T-helper 2 cell (primary cell): ENCODE results near the gene SOD1.
"Not testable (repeated sequence)": the region's sequence is repeated elsewhere in the genome, so short reads cannot be mapped to it uniquely, and the experiment has no call there.

Experiments
- DNase-seq, 5 experiments: peaks; one replicate each; pipeline versions ENCODE4 v3.0.0 to v3.0.0-alpha.2; 2012 to 2022
- total RNA-seq, 2 donors: gene quantifications; one replicate each; lab custom pipeline; 2026; lab: John Stamatoyannopoulos, UW

Gene SOD1
- 127 to 134 reads per million in 2 donors for total RNA-seq

DNA sequence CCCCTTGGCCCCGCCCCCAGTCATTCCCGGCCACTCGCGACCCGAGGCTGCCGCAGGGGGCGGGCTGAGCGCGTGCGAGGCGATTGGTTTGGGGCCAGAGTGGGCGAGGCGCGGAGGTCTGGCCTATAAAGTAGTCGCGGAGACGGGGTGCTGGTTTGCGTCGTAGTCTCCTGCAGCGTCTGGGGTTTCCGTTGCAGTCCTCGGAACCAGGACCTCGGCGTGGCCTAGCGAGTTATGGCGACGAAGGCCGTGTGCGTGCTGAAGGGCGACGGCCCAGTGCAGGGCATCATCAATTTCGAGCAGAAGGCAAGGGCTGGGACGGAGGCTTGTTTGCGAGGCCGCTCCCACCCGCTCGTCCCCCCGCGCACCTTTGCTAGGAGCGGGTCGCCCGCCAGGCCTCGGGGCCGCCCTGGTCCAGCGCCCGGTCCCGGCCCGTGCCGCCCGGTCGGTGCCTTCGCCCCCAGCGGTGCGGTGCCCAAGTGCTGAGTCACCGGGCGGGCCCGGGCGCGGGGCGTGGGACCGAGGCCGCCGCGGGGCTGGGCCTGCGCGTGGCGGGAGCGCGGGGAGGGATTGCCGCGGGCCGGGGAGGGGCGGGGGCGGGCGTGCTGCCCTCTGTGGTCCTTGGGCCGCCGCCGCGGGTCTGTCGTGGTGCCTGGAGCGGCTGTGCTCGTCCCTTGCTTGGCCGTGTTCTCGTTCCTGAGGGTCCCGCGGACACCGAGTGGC, at the start of gene SOD1:
Gene SOD1 (plus strand): TSS at position 158 of the 723 bp plus-strand sequence. CDS start 77 bp downstream, at position 235.
- peak; percentile 92 to 98 (median 94) for DNase-seq

DNA sequence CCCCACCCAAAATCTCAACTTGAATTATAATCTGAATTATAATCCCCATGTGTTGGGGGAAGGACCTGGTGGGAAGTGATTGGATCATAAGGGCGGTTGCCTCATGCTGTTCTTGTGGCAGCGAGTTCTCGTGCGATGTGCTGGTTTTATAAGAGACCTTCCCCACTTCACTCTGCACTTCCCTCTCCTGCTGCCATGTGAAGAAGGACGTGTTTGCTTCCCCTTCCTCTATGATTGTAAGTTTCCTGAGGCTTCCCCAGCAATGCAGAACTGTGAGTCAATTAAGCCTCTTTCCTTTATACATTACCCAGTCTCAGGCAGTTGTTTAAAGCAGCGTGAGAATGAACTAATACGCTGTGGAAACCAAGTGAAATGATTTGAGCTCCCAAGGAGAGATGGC, 48.0 kb upstream of the SOD1 start:
- DNase-seq = no peak

DNA sequence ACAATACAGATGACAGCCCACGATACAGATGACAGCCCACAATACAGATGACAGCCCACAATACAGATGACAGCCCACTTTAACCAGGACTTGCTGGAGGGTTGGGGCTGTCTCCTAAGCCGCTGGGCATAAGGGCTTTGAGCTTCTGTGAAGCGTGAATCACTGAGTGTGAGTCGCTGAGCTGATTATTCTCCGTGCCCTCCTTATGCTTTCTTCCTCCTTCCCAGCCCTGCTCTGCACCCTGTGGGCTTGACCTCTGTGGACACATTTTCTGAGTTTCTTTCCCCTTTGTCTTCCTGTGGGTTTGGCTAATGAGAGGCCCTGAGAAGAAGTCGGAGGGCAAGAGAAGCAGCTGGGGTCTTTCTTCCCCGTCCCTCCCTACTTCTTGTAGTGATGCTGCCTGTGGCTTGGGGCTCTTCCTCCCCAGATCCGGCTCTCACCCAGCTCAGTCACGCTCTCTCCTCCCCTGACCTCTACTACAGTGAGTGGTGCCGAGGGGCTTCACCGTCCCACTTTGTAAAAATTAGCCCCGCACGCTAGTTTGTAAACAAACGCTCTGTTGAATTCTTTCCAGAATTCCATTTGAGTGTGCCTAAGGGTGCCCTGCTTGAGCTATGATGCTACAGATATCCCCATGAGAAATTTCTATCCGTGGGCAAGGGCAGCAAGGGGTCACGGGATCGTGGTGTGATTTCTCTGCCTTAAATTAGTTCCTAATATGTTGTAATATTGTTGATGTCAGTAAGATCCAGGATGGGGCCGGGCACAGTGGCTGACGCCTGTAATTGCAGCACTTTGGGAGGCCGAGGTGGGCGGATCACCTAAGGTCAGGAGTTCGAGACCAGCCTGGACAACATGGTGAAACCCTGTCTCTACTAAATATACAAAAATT, 46.4 kb upstream of the SOD1 start:
- no peak for DNase-seq

DNA sequence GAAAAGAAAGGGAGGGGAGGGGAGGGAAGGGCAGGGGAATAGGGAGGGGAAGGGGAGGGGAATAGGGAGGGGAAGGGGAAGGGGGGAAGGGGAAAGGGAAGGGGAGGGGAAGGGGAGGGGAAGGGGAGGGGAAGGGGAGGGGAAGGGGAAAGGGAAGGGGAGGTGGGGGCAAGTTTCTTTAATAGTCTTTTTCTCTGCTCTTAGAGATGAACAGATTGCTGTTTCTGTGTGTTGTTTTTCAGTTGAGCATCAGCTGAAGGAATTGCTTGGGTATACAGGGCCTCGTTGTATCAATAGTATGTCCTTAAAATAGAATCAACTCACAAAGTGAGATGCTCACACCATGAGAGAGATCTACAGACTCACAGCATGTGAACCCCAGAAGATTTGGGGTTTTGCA, 44.8 kb upstream of the SOD1 start:
- DNase-seq = no peak

DNA sequence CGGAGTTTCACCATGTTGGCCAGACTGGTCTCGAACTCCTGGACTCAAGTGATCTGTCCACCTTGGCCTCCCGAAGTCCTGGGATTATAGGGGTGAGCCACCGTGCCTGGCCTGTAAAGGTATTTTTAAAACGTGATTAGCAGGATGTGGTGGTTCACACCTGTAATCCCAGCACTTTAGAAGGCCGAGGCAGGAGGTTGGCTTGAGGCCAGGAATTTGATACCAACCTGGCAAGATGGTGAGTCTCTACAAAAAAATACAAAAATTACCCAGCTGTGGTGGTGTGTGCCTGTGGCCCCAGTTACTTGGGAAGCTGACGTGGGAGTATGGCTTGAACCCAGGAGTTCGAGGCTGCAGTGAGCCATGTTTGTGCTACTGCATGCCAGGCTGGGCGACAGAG, 43.3 kb upstream of the SOD1 start:
- no peak for DNase-seq

DNA sequence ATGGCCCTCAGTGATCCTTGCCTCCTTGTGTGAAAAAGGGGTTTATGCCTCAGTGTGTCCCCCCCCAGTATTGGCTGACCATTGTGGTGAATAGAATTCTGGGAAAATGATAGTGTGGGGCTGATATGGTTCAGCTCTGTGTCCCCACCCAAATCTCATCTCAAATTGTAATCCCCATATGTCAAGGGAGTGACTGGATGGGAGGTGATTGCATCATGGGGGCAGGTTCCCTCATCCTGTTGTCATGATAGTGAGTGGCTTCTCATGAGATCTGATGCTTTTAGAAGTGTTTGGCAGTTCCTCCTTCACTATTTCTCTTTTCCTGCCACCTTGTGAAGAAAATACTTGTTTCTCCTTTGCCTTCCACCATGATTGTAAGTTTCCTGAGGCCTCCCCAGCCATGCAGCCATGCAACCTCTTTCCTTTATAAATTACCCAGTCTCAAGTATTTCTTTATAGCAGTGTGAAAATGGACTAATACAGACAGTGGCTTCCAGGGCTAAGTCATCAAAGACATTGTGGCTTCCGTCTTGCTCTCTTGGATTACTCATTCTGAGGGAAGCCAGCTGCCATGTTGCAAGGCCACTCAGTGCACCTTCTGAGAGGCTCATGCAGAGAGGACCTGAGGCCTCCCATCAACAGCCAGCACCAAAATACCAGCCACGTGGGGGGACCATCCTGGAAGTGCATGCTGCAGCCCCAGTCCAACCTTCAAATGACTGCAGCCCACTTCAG, 40.6 kb upstream of the SOD1 start:
- peak in 1 of 5 experiments; percentile 24 for DNase-seq

DNA sequence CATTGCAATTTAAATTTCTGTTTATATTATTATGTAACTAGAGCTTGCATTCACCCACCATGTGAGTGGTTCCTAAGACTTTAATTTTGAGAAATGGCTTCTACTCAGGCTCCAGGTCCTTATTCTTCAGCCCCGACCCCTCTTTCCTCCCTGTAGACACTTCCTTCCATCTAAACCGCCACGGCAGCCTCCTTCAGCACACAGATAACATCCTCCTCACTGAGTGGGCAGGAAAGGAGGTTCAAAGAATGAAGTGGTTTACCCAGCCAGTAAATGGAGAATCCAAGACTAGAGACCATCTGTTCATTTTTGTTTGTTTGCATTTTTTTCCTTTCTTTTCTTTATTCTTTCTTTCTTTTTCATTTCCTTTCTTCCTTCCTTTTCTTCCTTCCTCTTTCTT, 37.1 kb upstream of the SOD1 start:
- DNase-seq = peak in 1 of 5 experiments; percentile 13

DNA sequence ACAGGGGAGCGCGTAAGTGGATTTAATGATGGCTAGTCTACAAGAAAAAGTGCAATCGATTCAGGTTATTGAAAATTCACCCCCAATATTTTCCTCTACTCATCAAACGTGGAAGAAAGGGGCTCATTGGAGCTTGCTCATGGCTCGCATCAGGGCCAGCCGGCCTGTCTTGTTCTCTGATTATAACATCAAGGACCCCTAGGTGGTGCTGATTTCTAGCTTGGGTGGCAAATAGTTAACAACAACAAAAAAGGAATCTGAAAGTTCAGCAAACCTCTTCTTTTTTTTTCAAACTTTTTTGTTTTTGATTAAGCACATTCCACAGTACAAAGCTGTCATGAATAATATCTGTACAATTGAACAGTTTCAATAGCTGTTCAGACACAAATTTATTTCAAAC, 35.8 kb upstream of the SOD1 start:
- DNase-seq = no peak

DNA sequence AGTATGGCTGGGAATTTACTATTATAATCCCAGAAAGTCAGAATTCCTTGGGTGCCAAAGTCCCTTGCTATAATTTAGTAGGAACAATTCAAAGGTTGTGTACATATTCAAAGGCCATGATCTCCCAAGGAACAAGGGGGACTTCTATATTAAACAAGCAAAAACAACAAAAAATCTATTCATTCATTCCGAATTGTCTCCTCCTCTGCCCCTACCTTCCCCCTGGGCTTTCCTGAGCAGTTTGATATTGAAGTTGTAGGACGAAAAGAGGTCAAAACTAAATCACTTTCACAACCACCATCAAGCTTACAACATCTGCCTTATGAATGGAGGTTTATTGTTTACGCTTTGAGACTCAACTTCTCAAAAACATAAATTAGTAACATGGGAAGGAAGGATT, 35.3 kb upstream of the SOD1 start:
- no peak for DNase-seq

DNA sequence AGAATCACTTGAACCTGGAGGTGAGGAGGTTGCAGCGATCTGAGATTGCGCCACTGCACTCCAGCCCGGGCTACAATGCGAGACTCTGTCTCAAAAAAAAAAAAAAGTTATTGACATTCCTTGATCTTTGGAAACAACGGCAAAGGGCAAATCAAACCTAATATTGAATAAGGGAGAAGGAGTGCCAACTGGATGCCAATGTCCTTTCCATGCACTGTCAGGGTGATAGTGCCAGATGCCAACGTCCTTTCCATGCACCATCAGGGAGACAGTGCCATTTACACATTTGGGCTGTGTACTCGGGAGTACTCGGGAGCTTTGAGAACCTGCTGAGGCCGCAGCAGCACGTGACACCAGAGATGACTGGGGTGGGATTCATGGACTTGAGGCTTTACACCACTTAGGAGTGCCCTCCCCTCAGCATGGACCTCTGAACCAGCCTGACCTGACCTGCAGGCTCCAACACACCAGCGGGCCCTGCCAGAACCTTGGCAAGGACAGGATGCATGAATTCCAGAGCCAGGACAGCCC, 34.5 kb upstream of the SOD1 start:
- DNase-seq = no peak

DNA sequence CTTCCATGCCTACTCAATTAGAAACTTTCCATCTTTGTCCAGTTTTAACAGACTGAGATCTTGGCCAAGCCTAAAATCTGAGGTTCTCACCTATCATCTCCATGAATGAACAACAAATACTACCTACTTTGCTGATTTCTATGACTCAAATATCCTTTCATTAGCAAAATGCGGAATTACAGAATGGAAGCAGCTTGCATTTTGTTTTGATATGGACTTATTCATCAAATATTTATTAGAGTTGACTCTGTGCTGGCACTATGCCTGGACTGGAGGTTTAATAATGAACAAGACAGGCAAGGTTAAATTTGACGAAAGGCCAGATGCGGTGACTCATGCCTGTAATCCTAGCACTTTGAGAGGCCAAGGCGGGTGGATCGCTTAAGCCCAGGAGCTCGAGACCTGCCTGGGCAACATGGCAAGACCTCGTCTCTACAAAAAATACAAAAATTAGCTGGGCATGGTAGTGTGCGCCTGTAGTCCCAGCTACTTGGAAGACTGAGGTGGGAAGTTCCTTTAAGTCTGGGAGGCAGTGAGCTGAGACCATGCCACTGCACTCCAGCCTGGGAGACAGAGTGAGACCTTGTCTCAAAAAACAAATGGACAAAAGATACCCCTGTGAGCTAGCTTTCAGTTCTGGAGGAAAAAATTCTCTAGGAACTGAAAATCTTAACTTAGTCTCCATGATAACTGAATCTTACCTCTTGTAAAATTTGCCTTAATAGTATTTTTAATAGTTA, 29.4 kb upstream of the SOD1 start:
- no peak for DNase-seq

DNA sequence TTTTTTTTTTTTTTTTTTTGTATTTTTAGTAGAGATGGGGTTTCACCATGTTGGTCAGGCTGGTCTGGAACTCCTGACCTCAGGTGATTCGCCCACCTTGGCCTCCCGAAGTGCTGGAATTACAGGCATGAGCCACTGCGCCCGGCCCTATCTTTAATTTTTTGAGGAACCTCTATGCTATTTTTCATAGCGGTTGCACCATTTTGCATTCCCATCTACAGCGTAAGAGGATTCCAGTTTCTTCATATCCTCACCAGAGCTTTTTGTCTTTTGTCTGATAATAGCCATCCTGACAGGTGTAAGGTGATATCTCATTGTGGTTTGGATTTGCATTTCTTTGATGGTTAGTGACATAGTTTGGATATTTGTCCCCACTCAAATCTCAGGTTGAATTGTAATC, 27.6 kb upstream of the SOD1 start:
- DNase-seq = not testable (repeated sequence)

DNA sequence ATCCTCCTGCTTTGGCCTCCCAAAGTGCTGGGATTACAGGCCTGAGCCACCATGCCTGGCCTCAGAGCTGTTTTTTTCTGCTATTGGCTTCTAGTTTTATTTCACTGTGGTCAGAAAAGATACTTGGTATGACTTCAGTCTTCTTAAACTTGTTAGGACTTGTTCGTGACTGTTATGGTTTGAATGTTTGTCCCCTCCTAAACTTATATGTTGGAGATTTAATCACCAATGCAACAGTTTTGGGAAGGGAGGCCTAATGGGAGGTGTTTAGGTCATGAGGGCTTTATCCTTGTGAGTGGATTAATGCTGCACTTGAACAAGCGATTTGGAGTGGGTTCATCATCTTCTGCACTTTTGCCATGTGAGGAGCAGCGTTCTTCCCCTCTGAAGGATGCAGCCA, 24.5 kb upstream of the SOD1 start:
- DNase-seq = no peak

DNA sequence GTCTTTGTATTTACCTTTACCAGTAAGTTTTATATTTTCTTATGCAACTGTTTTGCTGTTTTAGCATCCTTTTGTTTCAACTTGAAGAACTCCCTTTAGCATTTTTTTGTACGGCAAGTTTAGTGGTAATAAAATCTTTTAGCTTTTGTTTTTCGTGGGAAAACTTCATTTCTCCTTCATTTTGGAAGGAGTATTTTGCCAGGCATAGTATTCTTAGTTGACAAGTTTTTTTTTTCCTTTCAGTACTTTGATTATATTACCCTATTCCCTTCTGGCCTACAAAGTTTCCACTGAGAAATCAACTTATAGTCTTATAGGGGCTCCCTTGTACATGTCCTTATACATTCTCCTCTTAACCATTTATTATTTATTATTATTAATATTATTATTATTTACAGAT, 22.6 kb upstream of the SOD1 start:
- no peak for DNase-seq

DNA sequence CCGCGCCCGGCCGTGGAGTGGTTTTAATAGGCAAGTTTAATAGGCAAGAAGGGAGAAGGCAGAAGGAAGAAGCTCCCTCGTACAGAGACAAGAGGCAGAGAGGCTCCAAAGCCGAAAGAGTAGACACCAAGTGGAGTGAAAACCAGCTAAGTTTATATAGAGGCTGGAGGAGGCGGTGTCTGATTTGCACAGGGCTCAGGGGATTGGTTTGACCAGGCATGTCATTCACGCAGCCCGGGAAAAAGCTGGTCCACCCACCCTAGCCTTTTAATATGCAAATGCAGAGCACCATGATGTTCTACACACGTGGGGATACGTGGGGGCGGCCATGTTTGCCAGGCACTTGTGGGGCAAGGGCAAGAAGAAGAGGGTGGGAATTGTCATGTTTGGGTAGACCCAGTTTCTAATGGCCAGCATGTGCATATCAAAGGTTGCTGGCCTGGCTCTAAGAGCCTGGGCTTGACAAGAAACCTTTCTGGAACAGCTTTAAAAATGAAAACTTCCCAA, 18.0 kb upstream of the SOD1 start:
- DNase-seq = no peak

DNA sequence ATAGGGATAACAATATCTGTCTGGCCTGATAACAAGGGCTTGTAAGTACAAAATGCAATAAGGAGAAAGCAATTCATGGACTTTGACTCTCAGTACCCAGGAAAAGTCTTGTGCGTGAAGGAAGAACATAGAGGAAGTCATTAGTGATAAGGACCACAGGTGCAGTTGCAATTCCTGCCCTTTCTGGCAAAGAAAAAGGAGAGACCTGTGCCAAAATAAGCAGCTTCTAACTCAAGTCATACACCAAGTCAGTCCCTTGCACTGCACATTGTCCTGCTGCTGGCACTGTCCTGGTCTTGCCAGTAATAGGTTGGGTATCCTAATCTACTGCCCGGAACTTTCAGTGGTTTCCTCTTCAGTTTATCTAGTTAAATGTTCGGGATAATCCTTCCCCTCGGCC, 14.8 kb upstream of the SOD1 start:
- no peak for DNase-seq

DNA sequence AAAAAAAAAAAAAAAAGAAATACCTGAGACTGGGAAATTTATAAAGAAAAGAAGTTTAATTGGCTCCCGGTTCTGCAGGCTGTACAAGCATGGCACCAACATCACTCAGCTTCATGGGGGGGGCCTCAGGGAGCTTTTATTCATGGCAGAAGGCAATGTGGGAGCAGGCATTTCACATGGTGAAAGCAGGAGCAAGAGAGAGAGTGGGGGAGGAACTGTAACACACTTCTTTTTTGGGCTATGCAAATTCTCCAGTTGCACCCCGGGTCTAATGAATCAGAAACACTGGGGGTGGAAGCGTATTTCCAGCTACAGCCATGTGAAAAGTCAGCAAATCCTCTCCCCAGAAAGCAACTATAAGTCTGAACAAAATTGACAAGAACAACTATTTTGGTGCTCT, 11.8 kb upstream of the SOD1 start:
- DNase-seq = no peak

DNA sequence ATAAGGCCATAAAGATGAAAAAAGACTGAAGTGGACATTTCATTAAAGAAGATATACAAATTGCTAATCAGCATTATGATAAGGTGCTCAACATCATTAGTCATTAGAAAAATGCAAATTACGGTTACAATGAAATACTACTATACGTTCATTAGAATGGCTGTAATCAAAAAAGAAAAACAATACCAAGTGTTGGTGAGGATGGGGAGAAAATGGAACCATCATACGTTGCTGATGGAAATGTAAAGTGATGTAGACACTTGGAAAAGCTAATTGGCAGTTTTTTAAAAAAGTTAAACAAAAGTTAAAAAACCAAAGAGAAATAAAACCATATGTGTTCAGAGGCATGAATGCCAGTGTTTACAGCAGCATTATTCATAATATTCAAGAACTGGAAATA, 8.6 kb upstream of the SOD1 start:
- DNase-seq = no peak

DNA sequence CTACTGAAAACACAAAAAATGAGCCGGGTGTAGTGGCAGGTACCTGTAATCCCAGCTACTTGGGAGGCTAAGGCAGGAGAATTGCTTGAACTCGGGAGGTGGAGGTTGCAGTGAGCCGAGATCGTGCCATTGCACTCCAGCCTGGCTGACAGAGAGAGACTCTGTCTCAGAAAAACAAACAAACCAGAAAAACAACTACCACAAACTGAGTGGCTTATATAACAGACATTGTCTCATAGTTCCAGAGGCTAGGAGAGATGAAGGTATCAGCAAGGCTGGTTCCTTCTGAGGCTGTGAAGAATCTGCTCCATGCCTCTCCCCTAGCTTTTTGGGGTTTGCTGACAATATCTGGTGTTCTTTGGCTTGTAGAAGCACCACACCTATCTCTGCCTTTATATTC, 8.0 kb upstream of the SOD1 start:
- not testable (repeated sequence) for DNase-seq

DNA sequence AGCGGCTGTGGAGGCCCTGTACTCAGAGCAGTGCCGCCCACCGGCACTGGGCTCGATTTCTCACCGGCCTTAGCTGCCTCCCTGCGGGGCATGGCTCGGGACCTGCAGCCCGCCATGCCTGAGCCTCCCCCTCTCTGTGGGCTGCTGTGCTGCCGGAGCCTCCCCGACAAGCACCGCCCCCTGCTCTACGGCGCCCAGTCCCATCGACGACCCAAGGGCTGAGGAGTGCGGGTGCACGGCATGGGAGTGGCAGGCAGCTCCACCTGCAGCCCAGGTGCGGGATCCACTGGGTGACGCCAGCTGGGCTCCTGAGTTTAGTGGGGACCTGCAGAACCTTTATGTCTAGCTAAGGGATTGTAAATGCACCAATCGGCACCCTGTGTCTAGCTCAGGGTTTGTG, 5.2 kb upstream of the SOD1 start:
- DNase-seq = no peak

DNA sequence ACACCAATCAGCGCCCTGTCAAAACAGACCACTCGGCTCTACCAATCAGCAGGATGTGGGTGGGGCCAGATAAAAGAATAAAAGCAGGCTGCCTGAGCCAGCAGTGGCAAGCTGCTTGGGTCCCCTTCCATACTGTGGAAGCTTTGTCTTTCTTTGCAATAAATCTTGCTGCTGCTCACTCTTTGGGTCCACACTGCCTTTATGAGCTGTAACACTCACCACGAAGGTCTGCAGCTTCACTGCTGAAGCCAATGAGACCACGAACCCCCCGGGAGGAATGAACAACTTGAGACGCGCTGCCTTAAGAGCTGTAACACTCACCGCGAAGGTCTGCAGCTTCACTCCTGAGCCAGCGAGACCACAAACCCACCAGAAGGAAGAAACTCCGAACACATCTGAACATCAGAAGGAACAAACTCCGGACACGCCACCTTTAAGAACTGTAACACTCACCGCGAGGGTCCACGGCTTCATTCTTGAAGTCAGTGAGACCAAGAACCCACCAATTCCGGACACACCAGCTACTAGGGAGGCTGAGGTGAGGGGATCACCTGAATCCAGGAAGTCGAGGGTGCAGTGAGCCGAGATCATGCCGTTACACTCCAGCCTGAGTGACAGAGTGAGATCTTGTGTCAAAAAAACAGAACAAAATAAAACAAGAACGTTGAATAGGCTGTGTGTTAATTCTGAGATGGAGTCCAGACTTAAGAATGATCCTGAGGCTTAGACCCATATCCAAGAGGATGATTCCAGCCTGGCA, 4.5 kb upstream of the SOD1 start:
- peak in 2 of 5 experiments; percentile 18 to 24 for DNase-seq
